GM23338 (cell line): ENCODE results near the gene CMYA5.

Experiments
- CREB1 ChIP-seq: fragments of 250-450 bp; sonication (Bioruptor Pico); IDR thresholded peaks from 2 replicates; pipeline ENCODE4 v1.5.0; 2020; ENCODE audit warnings: low read depth, mild to moderate bottlenecking, moderate library complexity
- CTCF ChIP-seq, 2 experiments: fragments of 200-600 bp in 1 of 2; sonication (generic) in 1 of 2; conservative IDR thresholded peaks; 2 replicates each; pipeline versions ENCODE4 v1.5.1 to v1.6.1; 2016 to 2017; ENCODE audit warnings: antibody characterized with exemption in 2 of 2, low read depth in 2 of 2, mild to moderate bottlenecking in 2 of 2, moderate library complexity in 1 of 2
- EZH2 ChIP-seq: fragments of 200-600 bp; sonication (generic); IDR thresholded peaks from one replicate; pipeline ENCODE4 v1.8.0; 2017; ENCODE audit warnings: antibody characterized with exemption, mild to moderate bottlenecking, low read depth; ENCODE audit not compliant: unreplicated experiment
- EZH2phosphoT487 ChIP-seq: fragments of 200-600 bp; sonication (generic); IDR thresholded peaks from one replicate; pipeline ENCODE4 v1.8.1; 2018; ENCODE audit warnings: antibody characterized with exemption; ENCODE audit not compliant: unreplicated experiment
- JUNB ChIP-seq: IDR thresholded peaks from one replicate; pipeline ENCODE4 v1.6.1; 2016; ENCODE audit warnings: antibody characterized with exemption; ENCODE audit not compliant: unreplicated experiment
- POLR2AphosphoS5 ChIP-seq: IDR thresholded peaks from 2 replicates; pipeline ENCODE4 v1.6.1; 2016; ENCODE audit warnings: antibody characterized with exemption, low read depth
- REST ChIP-seq: IDR thresholded peaks from one replicate; pipeline ENCODE4 v1.6.1; 2018; ENCODE audit warnings: antibody characterized with exemption; ENCODE audit not compliant: unreplicated experiment
- ZNF114 ChIP-seq: fragments of 250-450 bp; sonication (Bioruptor Pico); IDR thresholded peaks from 2 replicates; pipeline ENCODE4 v1.5.0; 2020; ENCODE audit warnings: mild to moderate bottlenecking, moderate library complexity
- ZNF331 ChIP-seq: fragments of 250-450 bp; sonication (Bioruptor Pico); IDR thresholded peaks from 2 replicates; pipeline ENCODE4 v1.5.0; 2020; ENCODE audit warnings: low read depth, mild to moderate bottlenecking, moderate library complexity

- TF ChIP-seq ZNF331 (CRISPR knock-in tag) (no peak), CTCF (conservative IDR thresholded peaks at IDR 0.05; ENCODE audit: low read depth in 2 of 2) (no peak), POLR2AphosphoS5 (no peak), JUNB (no peak), REST (no peak), CREB1 (CRISPR knock-in tag) (no peak), EZH2 (no peak), EZH2phosphoT487 (no peak), ZNF114 (CRISPR knock-in tag) (no peak)
Observed at GRCh38 chr5:79846198-79846521, 156.5 kb downstream of the CMYA5 start.
